ENCODE data around the gene ZBTB46.

DNA sequence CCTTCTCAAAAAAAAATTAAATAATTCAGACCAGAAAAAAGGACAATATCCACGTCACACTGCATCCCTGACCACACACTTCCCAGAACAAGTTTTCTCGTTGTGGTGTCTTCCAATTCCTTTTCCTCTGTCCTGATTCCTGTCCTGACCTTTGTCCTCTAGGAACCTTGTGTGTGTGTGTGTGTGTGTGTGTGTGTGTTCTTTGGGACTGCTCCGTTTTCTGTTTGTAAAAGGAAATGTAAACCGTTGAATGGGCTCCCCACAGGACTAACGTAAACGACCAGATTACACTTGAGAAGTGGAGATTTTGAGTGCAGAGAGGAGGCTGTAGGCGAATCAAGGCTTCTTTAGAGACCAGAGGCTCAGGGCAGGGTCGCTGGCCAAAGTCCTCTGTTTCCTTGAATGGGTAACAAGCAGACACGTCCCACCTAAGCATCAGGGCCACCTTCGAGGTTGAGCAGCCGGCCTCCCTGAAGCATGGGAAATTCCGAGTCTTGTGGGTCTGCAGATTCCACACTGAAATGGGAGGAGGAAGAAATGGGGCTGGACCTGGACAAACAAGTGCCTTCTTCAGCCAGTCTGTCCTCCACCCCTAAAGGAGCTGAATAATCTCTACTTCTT is 7.3 kb downstream of the ZBTB46 start:
- TF ChIP-seq, protein P1, sequence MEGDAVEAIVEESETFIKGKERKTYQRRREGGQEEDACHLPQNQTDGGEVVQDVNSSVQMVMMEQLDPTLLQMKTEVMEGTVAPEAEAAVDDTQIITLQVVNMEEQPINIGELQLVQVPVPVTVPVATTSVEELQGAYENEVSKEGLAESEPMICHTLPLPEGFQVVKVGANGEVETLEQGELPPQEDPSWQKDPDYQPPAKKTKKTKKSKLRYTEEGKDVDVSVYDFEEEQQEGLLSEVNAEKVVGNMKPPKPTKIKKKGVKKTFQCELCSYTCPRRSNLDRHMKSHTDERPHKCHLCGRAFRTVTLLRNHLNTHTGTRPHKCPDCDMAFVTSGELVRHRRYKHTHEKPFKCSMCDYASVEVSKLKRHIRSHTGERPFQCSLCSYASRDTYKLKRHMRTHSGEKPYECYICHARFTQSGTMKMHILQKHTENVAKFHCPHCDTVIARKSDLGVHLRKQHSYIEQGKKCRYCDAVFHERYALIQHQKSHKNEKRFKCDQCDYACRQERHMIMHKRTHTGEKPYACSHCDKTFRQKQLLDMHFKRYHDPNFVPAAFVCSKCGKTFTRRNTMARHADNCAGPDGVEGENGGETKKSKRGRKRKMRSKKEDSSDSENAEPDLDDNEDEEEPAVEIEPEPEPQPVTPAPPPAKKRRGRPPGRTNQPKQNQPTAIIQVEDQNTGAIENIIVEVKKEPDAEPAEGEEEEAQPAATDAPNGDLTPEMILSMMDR (IDR thresholded peaks at IDR 0.05), result no peak
- TF ChIP-seq TEAD1 (CRISPR knock-in tag; IDR thresholded peaks at IDR 0.05), result no peak
